Cardiac septum (tissue), 1 donor: Measurements from ENCODE around the gene CDCA4. TPM values are rescaled to one million over a fixed set of nuclear protein-coding genes. Genes with fewer than 3 reads are reported as not detected.

ENCODE experiments used
- DNase-seq: peaks from one replicate; pipeline ENCODE4 v3.0.0-alpha.2; 2020; ENCODE audit warnings: low spot score
- intact Hi-C: fragments of 100-400 bp; cut with DNase I; formaldehyde crosslinking; loops from one replicate; pipeline ENCODE4 v1.14.0; 2022
- total RNA-seq: library from RNA; stranded (reverse); fragmentation: NEBNext Ultra II Directional; extraction: Animal tissue kit (Norgen Biotek cat#: 25700); gene quantifications from one replicate; pipeline ENCODE4 v1.2.1, GENCODE V29; 2021
- donor health status: DM: no; HTN: no; CAD: no.

The CDCA4 gene
- total RNA-seq, 1 donor from 2014 or later, result 2.3 TPM

- intact Hi-C loops, result loop anchor here (10.0 kb wide), 1 partner anchor 213 kb away; the partner anchor contains the start of gene NUDT14
These were observed 49.2 kb downstream of the CDCA4 start for GRCh38 chr14:104971447-104972240.

GRCh38 chr14:104970231-104971068 is 50.4 kb downstream of the CDCA4 start:
- intact Hi-C loops, result loop anchor here (10.0 kb wide), 1 partner anchor 214 kb away; the partner anchor contains the start of gene NUDT14
- no peak for DNase-seq

More at GRCh38 chr14:104971447-104972240, 49.2 kb downstream of the CDCA4 start:
- DNase-seq, result no peak

GRCh38 chr14:104969741-104970230 is 51.1 kb downstream of the CDCA4 start:
- intact Hi-C loops, result loop anchor here (5.0 to 10.0 kb wide), 2 partner anchors 37 to 215 kb away; partner anchors contain the start of gene NUDT14
- no peak for DNase-seq

- DNase-seq, result no peak
- intact Hi-C loops, result loop anchor here (5.0 kb wide), 1 partner anchor 36 kb away; no protein-coding TSS in a partner anchor
These were observed 52.1 kb downstream of the CDCA4 start for GRCh38 chr14:104968541-104969401.

- intact Hi-C loops, result loop anchor here (5.0 kb wide), 1 partner anchor 36 kb away; no protein-coding TSS in a partner anchor
- DNase-seq, result no peak
These were observed 52.7 kb downstream of the CDCA4 start for GRCh38 chr14:104968153-104968527.

- no peak for DNase-seq
- intact Hi-C loops, result loop anchor here (5.0 kb wide), 1 partner anchor 35 kb away; no protein-coding TSS in a partner anchor
These were observed 53.3 kb downstream of the CDCA4 start for GRCh38 chr14:104967386-104968152.

- DNase-seq, result no peak
These were observed 53.9 kb downstream of the CDCA4 start for GRCh38 chr14:104966981-104967385.

GRCh38 chr14:104966261-104966865 is 54.5 kb downstream of the CDCA4 start:
- intact Hi-C loops, result loop anchor here (5.0 kb wide), 1 partner anchor 34 kb away; no protein-coding TSS in a partner anchor

More at GRCh38 chr14:104966981-104967385, 53.9 kb downstream of the CDCA4 start:
- intact Hi-C loops, result loop anchor here (5.0 kb wide), 1 partner anchor 35 kb away; no protein-coding TSS in a partner anchor

GRCh38 chr14:104965561-104966231 is 55.2 kb downstream of the CDCA4 start:
- DNase-seq, result no peak
- intact Hi-C loops, result loop anchor here (5.0 kb wide), 1 partner anchor 33 kb away; no protein-coding TSS in a partner anchor

More at GRCh38 chr14:104966261-104966865, 54.5 kb downstream of the CDCA4 start:
- no peak for DNase-seq

- intact Hi-C loops, result no loop called here
- no peak for DNase-seq
These were observed 56.3 kb downstream of the CDCA4 start for GRCh38 chr14:104964546-104964945.

Other genes starting within 250 kb of the CDCA4 start
- 172 TPM for gene AKT1, start 225.3 kb downstream of the CDCA4 start, total RNA-seq
- gene ZBTB42, start 220.0 kb downstream of the CDCA4 start, total RNA-seq, result 8.6 TPM
- 19.2 TPM for gene CEP170B, start 155.8 kb downstream of the CDCA4 start, total RNA-seq
- 0.51 TPM for gene PLD4, start 96.2 kb downstream of the CDCA4 start, total RNA-seq
- 4.6 TPM for gene AHNAK2, start 42.7 kb downstream of the CDCA4 start, total RNA-seq
- 2.7 TPM for gene CLBA1, start 35.3 kb downstream of the CDCA4 start, total RNA-seq
- 0.73 TPM for gene GPR132, start 44.3 kb upstream of the CDCA4 start, total RNA-seq
- 36.7 TPM for gene JAG2, start 147.7 kb upstream of the CDCA4 start, total RNA-seq
- gene NUDT14, start 160.2 kb upstream of the CDCA4 start, total RNA-seq, result 27.1 TPM
- 34.9 TPM for gene BTBD6, start 227.4 kb upstream of the CDCA4 start, total RNA-seq